ENCODE measurements around the gene CLTRN. TPM values are rescaled to one million over a fixed set of nuclear protein-coding genes. Genes with fewer than 3 reads are reported as not detected.
"Not testable (repeated sequence)": the region's sequence is repeated elsewhere in the genome, so short reads cannot be mapped to it uniquely, and the experiment has no call there.

Gene CLTRN
- polyA plus RNA-seq, 3 donors = 17.7 to 28.7 (median 24.6) TPM

DNA sequence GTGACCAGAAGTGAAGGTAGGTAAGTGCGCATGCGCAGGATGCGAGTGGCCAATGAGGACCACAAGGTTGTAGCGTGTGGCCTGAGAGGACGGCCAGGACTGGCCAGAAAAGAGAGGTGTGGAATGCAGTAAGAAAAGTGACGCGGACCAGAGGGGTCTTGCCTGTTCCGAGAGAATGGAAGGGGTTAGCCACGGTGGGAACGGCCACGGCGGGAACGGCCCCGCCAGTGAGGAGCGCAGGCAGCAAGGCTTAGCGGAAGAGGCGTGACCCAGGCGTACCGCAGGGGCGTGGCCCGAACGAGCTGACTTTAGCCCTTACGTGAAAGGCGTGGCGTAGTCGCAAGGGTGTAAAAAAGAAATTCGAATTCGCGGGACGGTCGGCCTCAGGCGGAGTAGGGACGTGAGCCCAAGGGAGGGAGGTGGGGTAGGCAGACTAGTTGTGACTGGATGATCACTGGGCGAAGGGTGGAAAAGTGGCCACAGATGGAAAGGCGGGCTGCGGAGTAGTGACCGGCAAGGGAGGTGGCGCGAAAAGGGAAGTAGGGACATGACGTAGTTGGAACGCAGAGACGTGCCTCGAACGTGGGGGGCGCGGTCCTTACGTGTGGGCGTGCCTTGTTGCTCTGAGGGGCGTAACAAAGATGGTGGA is 10.4 kb upstream of the CLTRN start:
- peak; percentile 72 to 95 (median 92) for DNase-seq (ENCODE audit: extremely low read depth in 1 of 11, low read depth in 9 of 11, low spot score in 4 of 11)

DNA sequence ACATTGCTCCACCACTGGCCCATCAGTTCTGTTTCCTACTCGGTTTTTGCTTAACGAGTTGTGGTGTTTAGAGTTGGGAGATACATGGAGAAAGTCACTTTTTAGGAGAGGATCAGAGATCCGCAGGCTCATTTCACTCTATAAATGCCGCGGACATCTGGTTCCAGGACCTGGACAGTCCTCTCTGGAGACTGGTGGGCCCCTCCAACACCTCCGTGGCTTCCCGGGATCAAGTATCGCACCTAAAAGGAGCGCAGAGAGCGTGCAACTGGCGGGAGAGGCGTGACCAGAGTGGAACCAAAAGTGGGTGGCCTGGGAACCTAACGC is 9.9 kb upstream of the CLTRN start:
- DNase-seq (ENCODE audit: extremely low read depth in 1 of 11, low read depth in 9 of 11, low spot score in 4 of 11) = no peak

DNA sequence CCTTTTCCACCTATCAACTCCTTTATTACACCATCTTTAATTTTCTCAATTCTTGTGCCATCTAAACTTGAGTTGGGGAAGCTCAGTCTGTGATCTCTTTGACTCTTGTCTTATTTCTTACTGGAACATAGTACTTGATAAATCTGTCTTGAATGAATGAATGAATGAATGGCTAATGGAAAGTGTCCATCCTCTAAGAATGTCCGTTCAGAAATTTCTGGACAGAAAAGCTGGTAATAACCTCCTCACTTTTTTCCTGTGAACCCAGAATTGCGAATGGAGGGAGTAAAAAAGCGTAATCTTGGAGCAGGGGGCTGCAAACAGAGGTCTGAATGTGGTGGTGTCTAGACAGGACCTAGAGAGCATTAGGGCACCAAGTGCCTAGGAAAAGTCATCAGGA is 9.4 kb upstream of the CLTRN start:
- DNase-seq (ENCODE audit: extremely low read depth in 1 of 11, low read depth in 9 of 11, low spot score in 4 of 11) = no peak

DNA sequence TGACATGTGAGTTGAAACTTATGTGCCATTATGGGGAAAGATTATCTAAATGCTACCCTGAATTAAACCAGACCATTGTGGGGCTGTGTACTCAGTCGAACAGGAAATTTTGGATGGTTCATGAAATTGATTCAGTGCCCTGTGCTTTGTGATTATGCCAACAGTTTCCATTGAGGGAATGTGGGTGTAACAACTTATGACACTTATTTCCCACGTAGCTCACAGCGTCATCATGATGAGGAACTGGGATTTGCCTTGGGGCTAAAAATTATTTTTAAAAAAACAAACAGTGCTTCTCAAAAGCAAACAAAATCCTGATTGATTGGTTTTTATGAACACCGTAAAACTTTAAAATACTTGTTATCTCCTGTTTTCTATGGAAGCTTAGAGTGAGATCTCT is 8.3 kb upstream of the CLTRN start:
- no peak for DNase-seq (ENCODE audit: extremely low read depth in 1 of 11, low read depth in 9 of 11, low spot score in 4 of 11)

DNA sequence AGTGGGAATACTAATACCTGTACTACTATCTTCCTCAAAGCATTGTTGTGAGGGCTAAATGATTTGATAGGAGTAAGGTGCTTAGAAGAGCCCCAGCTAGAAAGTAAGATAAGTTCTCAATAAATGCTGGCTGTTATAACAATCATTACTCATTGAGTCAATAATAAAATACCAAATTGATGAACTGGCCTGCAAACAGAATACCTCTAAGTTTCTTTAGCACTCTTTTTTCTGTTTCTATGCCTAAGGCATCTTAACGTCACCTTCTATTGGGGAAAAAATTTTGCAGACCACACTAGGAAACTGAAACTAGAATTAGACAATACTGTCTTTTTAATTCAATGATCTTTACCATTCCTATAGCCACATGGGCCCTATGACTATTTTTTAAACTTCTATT is 1.2 kb downstream of the CLTRN start:
- no peak for DNase-seq (ENCODE audit: extremely low read depth in 1 of 11, low read depth in 9 of 11, low spot score in 4 of 11)

DNA sequence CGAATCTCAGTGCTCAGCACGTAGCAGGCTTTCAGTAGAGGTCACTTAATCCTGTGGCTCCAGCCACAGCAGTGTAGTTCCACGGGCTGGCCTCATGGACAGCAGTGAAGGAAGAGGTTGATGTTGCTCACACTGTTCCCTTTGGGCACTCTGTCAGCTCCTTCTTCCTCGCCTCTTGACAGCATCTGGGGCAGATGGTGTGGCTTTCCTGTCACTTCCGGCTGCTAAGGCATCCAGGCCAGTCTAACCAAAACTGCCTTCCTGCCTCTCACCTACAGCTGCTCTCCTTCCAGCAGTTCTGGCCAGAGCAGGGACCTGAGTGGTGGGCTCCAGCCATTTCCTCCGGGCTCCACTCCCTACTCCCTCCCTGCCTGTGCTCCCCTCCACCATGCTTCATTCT is 9.8 kb downstream of the CLTRN start:
- DNase-seq (ENCODE audit: extremely low read depth in 1 of 11, low read depth in 9 of 11, low spot score in 4 of 11) = not testable (repeated sequence)

DNA sequence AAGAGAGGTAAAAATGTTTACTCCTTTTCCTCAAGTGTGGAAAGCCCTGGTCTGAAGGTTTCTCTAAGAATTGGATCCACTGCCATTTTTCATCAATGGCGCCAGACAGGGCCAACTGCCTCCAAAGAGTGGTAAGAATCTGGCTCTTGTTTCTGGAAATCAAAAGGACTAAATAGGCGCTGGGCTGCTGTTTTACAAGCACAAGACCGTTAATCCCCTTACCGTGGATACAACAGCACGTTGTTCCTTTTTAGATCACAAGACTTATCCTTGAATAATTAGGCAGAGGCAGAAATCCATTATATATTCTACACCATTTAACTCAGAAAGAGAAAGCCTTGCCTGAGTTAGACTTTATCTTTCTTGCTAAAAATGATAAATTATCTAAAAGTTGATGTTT is 10.6 kb downstream of the CLTRN start:
- DNase-seq (ENCODE audit: extremely low read depth in 1 of 11, low read depth in 9 of 11, low spot score in 4 of 11) = no peak

DNA sequence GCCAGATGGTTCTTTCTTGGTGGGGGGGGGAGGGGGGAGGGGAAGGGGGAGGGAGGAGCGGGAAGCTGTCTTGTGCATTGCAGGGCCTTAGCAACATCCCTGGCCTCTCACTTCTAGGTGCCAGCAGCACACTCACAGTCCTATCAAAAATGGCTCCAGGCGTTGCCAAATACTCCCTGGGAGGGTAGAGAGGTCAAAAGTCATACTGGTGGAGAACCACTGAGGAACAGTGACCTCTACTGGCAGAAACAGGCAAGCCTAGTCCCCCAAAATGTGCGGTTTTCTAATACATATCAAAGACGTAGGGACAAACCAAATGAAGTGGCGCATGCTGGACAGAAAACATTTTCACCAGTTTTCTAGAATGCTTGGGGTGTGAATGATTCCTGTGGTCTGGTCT is 17.1 kb downstream of the CLTRN start:
- DNase-seq (ENCODE audit: extremely low read depth in 1 of 11, low read depth in 9 of 11, low spot score in 4 of 11) = not testable (repeated sequence)

DNA sequence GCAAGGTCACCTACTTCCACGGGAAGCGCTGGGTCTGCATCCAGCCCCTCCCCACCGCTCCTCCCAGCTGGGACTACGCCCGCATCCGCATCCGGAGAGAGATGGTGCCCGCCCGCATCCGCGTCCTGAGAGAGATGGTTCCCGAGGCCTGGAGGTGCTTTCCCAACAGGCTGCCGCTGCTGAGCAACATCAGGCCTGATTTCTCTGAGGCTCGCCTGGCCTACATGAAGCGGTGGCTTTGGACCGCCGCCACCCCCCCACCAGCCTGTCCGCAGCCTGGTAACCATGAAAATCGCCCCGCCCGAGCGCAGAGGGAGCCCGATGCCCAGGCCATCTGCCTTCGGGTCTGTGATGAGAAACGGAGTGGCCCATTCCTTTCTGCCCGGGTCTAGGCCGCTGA is 18.1 kb downstream of the CLTRN start:
- no peak for DNase-seq (ENCODE audit: extremely low read depth in 1 of 11, low read depth in 9 of 11, low spot score in 4 of 11)

DNA sequence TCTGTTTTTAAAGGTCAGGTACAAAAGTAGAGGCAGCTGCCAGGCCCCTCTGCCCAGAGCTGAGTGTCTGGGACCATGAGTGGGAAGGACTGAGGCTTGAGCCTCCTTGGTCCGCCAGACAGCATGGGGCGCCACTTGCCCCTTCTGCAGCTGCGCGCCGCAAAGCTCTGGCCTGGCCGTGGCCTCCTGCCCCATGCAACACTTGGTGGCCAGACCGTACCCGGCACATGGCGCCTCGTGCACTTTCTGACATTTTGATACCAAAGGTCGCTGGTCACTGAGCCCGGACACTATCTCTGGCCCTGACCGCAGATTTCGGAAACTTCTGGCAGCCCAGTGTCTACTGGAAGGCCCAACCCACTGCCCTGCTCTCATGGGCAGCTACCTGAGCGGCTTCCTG is 18.6 kb downstream of the CLTRN start:
- no peak for DNase-seq (ENCODE audit: extremely low read depth in 1 of 11, low read depth in 9 of 11, low spot score in 4 of 11)

DNA sequence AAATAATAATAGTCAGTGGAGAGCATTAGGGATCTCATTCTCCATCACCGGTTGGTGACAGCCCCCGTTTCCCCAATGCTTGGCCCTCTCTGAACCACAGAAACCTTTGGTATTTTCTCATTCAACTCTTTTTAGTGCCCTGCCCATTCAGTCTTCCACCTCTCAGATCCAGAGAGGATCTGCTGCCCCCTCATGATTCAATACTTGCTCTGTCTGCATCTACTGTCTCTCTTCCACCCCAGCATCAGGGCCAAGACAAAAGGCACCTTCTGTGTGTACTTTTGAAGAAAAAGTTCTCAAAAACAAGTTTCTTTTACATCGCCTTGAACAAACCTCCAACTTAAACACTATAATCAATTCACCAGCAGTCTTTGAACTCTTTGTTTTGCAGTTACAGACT is 19.3 kb downstream of the CLTRN start:
- no peak for DNase-seq (ENCODE audit: extremely low read depth in 1 of 11, low read depth in 9 of 11, low spot score in 4 of 11)

DNA sequence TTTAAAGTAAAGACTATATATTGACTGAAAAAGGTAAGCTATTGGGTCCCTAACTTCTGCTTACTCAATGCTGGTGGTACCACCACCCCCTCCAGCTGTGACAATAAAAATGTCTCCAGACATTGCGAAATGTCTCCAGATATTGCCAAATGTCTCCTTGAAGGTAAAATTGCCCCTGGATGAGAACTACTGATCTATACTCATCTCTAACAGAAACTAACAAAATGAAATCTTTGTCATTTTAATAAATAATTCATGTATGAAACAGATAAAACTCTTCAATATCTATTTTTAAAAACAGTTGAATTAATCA is 20.1 kb downstream of the CLTRN start:
- no peak for DNase-seq (ENCODE audit: extremely low read depth in 1 of 11, low read depth in 9 of 11, low spot score in 4 of 11)

DNA sequence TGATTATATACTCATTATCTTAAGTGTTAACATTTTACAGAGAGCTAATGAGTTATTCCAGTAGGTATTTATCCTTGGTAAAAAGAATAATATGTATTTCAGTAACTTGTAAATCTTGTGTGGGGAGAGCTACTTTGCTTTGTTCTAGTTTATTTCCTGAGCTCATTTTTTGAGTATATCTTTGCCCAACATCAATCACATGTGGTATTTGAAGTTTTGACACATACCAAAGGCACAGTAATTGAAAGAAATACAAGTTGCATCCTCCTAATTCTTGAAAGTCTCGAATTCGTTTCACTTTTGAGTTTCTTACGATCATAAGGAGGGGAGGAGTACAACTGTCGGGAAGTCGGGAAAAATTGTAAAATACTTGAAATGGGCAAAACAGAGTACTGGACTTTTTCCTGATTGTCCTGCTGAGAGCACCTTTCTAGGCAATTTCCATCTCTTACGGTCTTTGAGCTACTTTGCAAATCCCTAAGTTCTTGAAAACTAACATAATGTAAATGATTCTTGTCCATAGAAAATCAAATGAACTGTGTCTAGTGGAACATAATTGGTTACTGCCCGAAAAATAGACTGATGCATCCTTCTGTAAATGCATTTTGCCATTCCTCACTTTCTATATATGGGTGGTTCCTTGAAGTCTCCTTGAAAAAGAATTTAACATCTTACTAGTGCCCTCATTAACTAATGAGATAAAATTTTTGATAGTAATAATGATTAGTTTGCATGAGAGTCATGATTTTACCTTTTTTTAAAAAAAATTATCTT is 20.6 kb downstream of the CLTRN start:
- no peak for DNase-seq (ENCODE audit: extremely low read depth in 1 of 11, low read depth in 9 of 11, low spot score in 4 of 11)

DNA sequence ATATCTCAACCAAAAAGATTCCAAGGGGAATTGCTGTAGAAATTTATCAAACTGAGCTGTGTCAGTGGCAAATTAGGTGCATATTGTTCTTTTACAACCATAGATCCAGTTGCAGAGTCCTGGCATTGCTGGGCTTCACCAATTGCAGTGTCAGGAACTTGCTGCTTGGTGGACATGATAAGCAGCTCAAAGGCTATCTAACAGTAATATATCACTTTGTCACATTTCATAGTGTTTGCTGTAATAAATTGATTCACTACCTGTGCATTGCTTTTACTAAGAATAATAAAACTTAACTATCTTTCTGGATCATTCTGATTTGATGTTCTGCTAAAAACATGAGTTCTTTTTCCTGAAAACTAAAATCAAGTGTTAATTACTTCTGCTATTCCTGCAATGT is 33.0 kb downstream of the CLTRN start:
- no peak for DNase-seq (ENCODE audit: extremely low read depth in 1 of 11, low read depth in 9 of 11, low spot score in 4 of 11)

DNA sequence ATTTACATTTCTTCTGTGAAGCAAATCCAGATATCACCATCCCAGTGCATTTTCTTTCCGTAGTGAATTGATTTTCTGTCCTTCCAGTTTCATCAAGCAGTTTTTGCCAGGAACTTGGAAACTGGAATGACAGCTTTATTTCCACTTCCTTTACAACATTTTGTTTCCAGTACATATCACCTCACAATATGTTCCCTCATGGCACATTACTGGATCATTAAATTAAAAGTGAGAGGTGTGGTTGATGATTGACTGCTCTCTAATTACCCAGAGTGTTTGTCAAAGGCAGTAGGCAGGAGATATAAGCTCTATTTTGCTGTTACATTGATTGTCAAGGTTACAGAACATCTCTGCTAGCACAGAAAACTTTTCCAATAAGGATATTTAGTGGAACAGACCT is 41.6 kb downstream of the CLTRN start:
- DNase-seq (ENCODE audit: extremely low read depth in 1 of 11, low read depth in 9 of 11, low spot score in 4 of 11) = no peak

DNA sequence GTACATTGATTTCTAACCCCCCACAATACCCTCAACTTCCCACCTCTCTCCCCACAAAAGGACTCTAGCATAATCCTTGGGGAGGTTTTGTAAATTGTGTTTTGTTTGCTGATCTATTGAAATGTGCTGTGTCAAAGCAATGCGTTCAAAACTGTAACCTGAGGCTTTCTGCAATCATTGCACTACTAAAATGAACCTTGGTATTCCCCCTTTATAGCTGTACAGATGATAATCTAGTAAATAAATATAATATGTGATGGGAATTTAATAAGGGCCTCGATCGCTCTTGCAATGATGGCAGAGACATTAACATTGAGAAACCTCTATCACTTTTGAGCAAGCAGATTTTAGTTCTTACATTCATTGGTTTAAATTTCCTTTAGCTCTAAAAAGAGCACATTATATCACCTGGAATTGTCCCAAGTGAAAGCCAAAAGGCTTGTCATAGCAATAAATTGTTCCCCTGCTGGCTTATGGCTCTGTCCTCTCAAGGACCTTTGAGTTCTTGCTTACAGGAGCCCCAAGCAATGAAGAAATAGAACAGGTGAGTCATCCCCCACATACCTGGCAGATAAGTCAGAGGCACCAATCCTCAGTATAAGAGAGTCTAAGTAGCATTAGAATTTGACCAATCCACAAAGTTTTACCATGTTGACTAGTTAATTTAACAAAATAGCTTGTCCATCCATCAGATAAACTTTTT is 45.4 kb downstream of the CLTRN start:
- no peak for DNase-seq (ENCODE audit: extremely low read depth in 1 of 11, low read depth in 9 of 11, low spot score in 4 of 11)

DNA sequence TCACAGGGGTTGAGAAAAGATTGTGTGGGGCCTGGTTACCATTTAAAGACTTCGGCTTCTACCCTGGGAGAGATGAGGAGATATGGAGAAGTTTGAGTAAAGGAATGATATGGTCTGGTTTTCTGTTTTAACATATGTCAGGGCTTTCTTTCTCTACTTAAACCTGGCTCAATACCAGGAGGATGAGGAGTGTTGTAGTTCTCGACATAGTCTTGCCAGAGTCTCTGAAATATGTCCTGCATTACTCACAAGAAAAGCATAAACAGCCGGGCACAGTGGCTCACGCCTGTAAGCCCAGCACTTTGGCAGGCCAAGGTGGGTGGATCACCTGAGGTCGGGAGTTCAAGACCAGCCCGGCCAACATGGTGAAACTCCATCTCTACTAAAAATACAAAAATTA is 47.5 kb downstream of the CLTRN start:
- DNase-seq (ENCODE audit: extremely low read depth in 1 of 11, low read depth in 9 of 11, low spot score in 4 of 11) = no peak

DNA sequence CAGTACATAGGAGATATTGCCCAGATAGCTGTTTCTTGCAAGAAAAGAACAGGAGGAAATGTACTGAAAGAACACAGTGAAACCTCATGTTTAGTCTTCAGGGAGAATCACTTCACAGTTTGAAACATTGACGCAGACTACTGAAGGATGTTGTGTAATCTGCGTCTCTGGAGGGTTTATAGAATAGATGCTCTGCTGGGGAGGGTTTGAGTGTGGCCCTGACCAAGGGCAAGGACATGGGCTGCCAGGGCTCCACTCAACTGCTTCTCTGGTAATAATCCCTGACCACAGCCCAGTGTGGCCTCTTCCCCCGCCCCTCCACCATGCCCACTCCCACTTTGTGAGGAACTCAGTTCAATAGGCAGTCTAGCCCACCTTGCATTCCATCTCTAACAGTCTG is 48.1 kb downstream of the CLTRN start:
- DNase-seq (ENCODE audit: extremely low read depth in 1 of 11, low read depth in 9 of 11, low spot score in 4 of 11) = no peak

DNA sequence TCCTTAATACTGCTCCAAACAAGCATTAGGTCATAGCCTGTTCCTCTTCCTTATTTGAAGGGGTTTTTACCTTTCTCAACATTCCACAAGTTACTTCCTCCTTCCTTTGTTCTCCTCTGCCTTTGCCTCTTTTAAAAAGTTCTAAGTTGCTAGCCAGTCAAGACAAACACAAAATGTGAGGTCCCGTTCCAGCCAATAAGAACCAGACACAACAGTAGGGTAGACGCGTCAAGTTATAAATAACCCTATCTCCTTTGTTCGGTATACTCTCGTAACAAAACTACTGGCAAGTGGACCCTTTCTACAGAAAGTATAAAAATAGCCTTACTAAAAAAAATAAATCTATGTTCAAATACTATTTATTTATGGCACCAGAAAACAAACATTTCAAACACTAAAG is 57.5 kb downstream of the CLTRN start:
- peak in 1 of 11 donors; percentile 2 for DNase-seq (ENCODE audit: extremely low read depth in 1 of 11, low read depth in 9 of 11, low spot score in 4 of 11)

DNA sequence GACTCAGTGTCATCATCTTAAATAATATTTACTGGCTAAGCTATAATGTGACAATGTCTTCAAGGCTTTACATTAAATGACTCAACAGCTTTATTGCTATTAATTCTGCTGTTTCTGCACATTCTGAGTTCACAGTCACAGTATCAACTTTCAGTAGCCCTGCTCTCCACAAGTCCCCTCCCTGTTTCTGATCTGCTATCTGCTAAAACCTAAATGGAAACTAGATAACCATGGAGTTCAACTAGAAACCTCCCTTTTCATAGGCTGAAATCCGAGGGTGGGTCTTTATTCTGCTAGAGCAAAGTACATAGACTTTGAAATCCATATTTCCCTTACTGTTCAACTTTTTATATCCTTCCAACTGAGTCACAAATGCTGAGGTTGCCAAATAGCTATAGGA is 58.5 kb downstream of the CLTRN start:
- no peak for DNase-seq (ENCODE audit: extremely low read depth in 1 of 11, low read depth in 9 of 11, low spot score in 4 of 11)

DNA sequence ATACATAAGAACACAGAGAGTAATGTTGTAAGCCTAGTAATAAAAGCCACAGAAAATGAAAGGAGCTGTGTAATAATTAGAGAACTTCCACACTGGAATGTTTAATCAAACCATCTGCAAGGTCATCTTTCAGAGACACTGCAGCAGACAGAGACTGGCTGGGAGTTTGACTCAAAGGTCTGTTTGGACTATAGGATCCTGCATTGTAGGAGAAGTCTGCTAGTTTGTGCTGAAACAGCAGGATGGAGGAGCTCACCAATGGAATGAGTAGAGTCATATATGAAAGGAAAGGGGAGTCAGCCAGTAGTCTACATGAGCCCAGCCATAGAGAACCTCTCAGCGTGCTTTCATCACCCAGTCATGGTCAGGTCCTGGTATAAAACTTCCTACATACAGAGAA is 59.4 kb downstream of the CLTRN start:
- DNase-seq (ENCODE audit: extremely low read depth in 1 of 11, low read depth in 9 of 11, low spot score in 4 of 11) = no peak
